Ectodermal cell (in vitro differentiated cells): ENCODE data around the gene FAF2.

Experiments used
- H3K27ac ChIP-seq: 2 replicates; pipeline ENCODE4 v1.7.0; 2013; ENCODE audit warnings: mild to moderate bottlenecking, low read depth, low read length; ENCODE audit not compliant: insufficient read depth, poor library complexity, severe bottlenecking
- H3K27me3 ChIP-seq: 2 replicates; pipeline ENCODE4 v1.7.0; 2013; ENCODE audit warnings: mild to moderate bottlenecking, low read length; ENCODE audit not compliant: insufficient read depth, control insufficient read depth, poor library complexity, severe bottlenecking
- H3K36me3 ChIP-seq: one replicate; pipeline ENCODE4 v1.7.0; 2013; ENCODE audit warnings: low read length; ENCODE audit not compliant: control insufficient read depth, insufficient read depth
- H3K4me1 ChIP-seq: one replicate; pipeline ENCODE4 v1.7.0; 2013; ENCODE audit warnings: low read length; ENCODE audit not compliant: control insufficient read depth, insufficient read depth
- H3K4me3 ChIP-seq: 2 replicates; pipeline ENCODE4 v1.7.0; 2013; ENCODE audit warnings: low read depth, low read length, control low read depth; ENCODE audit not compliant: insufficient read depth
- H3K9me3 ChIP-seq: 2 replicates; pipeline ENCODE4 v1.7.0; 2013; ENCODE audit warnings: mild to moderate bottlenecking, low read length, moderate library complexity; ENCODE audit not compliant: control insufficient read depth
- WGBS, 2 experiments: methylation state at CpG; one replicate each; pipeline ENCODE4 v1.1.7; 2013; ENCODE audit warnings: missing lambda C conversion rate in 2 of 2; 5-methylcytosine and 5-hydroxymethylcytosine counted together

Gene FAF2

DNA sequence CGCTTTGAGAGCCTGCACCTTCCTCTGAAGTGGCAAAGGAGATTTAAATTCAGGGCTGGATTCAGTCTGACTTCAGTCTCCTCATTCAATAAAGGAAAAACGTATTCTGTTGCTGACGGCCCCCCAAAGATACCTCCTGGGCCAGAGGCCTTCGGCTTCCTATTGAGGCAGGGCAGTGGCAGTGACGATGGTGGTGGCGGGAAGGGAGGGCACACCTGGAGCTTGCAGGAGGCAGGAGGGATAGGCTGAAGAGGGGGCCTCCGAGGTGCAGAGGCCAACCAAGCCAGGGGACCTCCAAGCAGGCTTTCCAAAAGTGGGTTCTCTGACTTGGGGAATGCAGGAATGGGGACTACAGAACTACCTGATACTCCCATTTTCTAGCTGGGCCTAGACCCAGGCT is 73.1 kb downstream of the FAF2 start:
- Histone ChIP-seq H3K4me1 (no peaks in the 10 kb centered on the region), H3K36me3 (no peaks in the 10 kb centered on the region), H3K27me3 (no peaks in the 10 kb centered on the region), H3K4me3 (no peak overlapping the region), H3K27ac (no peak overlapping the region), H3K9me3 (no peaks in the 10 kb centered on the region)
- WGBS, 2 experiments = 78 to 79% methylated on average over 7 of the region's 7 CpGs

DNA sequence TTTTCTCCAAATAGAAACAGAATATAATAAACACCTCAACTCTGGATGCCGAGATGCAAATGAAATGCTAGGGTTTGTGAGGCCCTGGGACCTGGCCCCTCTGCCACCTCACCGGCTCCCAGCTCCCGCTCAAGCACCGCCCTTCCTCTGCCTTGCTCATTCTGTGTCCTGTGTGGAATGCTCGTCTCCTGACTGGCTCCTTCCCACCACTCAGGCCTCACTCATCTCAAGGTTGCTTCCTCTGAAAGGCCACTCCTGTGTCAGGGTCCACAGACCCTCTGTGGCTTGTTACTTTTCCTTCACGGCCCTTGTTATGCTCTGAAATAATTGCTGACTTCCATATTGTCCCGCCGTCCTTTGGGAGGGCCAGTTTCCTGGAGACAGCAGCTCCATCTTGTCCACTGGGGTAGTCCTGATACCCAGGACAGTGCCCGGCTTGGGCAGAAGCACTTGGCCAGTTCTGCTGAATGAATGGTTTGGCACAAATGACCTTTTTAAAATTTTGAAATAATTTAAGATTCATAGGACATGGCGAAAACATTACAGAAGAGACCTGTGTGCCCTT is 73.6 kb downstream of the FAF2 start:
- H3K36me3 ChIP-seq = no peaks in the 10 kb centered on the region
- no peaks in the 10 kb centered on the region for H3K9me3 ChIP-seq
- H3K27ac ChIP-seq = no peak overlapping the region
- H3K27me3 ChIP-seq = no peaks in the 10 kb centered on the region
- 70 to 73% methylated on average over 10 of the region's 10 CpGs for WGBS, 2 experiments
- no peak overlapping the region for H3K4me3 ChIP-seq
- no peaks in the 10 kb centered on the region for H3K4me1 ChIP-seq

DNA sequence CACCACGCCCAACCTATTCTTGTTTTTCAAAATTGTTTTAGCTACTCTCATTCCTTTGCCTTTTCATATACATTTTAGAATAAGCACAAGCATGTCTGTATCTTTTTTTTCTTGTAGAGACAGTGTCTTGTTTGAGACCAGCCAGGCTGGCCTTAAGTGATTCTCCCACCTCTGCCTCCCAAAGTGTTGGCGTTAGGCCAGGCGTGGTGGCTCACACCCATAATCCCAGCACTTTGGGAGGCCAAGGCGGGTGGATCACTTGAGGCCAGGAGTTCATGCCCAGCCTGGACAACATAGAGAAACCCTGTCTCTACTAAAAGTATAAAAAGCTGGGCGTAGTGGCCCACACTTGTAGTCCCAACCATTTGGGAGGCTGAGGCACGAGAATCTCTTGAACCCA is 76.0 kb downstream of the FAF2 start:
- H3K4me3 ChIP-seq = no peak overlapping the region
- 96% methylated on average over 6 of the region's 6 CpGs for WGBS, 2 experiments
- H3K4me1 ChIP-seq = no peaks in the 10 kb centered on the region
- no peak overlapping the region for H3K27ac ChIP-seq
- H3K9me3 ChIP-seq = no peaks in the 10 kb centered on the region
- peaks cover 8% of the 10 kb centered on the region for H3K36me3 ChIP-seq
- no peaks in the 10 kb centered on the region for H3K27me3 ChIP-seq

DNA sequence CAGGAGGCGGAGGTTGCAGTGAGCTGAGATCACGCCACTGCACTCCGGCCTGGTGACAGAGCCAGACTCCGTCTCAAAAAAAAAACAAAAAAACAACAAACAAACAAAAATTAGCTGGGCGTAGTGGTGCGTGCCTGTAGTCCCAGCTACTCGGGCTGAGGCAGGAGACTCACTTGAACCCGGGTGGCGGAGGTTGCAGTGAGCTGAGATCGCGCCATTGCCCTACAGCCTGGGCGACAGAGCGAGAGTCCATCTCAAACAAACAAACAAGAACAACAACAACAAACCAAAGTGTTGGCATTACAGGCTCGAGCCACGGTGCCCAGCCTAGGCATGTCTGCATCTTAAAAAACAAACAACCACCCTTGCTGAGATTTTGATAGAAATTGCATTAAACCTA is 76.8 kb downstream of the FAF2 start:
- H3K27me3 ChIP-seq = no peaks in the 10 kb centered on the region
- H3K36me3 ChIP-seq = peaks cover 14% of the 10 kb centered on the region
- no peak overlapping the region for H3K4me3 ChIP-seq
- no peaks in the 10 kb centered on the region for H3K4me1 ChIP-seq
- H3K9me3 ChIP-seq = no peaks in the 10 kb centered on the region
- H3K27ac ChIP-seq = no peak overlapping the region
- 94 to 97% methylated on average over 15 of the region's 15 CpGs for WGBS, 2 experiments

- Histone ChIP-seq H3K36me3 (peaks cover 14% of the 10 kb centered on the region), H3K4me3 (no peak overlapping the region), H3K9me3 (no peaks in the 10 kb centered on the region), H3K27me3 (no peaks in the 10 kb centered on the region), H3K4me1 (no peaks in the 10 kb centered on the region), H3K27ac (no peak overlapping the region)
- 96 to 97% methylated on average over 9 of the region's 9 CpGs for WGBS, 2 experiments
Observed at GRCh38 chr5:176525677-176526076, 77.5 kb downstream of the FAF2 start.

GRCh38 chr5:176526462-176526861 is 78.3 kb downstream of the FAF2 start:
- Histone ChIP-seq H3K27ac (no peak overlapping the region), H3K9me3 (no peaks in the 10 kb centered on the region), H3K36me3 (peaks cover 20% of the 10 kb centered on the region), H3K27me3 (no peaks in the 10 kb centered on the region), H3K4me1 (no peaks in the 10 kb centered on the region), H3K4me3 (no peak overlapping the region)
- WGBS, 2 experiments = 93 to 97% methylated on average over 9 of the region's 9 CpGs

- peaks cover 23% of the 10 kb centered on the region for H3K36me3 ChIP-seq
- no peak overlapping the region for H3K4me3 ChIP-seq
- no peaks in the 10 kb centered on the region for H3K9me3 ChIP-seq
- H3K4me1 ChIP-seq = no peaks in the 10 kb centered on the region
- no peaks in the 10 kb centered on the region for H3K27me3 ChIP-seq
- WGBS, 2 experiments = 93 to 94% methylated on average over 34 of the region's 34 CpGs
- no peak overlapping the region for H3K27ac ChIP-seq
Observed at GRCh38 chr5:176527246-176528222, 79.3 kb downstream of the FAF2 start.

DNA sequence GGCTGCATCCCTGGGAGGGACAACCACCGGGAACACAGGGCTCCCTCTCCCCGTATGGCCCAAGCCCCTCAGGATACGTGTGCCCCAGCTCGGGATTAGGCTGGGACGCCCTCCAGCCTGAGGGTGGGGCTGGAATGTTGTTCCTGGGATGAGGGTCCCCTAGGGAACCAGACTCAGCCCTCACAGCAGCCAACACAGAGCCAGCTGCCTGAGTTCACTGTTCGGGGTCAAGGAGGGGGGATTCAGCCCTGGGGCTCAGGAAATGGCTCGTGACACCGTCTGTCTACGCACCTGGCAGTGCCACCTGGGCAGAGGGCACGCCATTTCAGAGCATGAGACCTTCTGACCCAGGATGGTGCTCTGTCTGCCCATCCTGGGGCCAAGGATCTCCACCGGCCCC is 80.1 kb downstream of the FAF2 start:
- 94 to 95% methylated on average over 11 of the region's 11 CpGs for WGBS, 2 experiments
- Histone ChIP-seq H3K4me1 (no peaks in the 10 kb centered on the region), H3K36me3 (peaks cover 30% of the 10 kb centered on the region), H3K27ac (no peak overlapping the region), H3K27me3 (no peaks in the 10 kb centered on the region), H3K4me3 (no peak overlapping the region), H3K9me3 (no peaks in the 10 kb centered on the region)

DNA sequence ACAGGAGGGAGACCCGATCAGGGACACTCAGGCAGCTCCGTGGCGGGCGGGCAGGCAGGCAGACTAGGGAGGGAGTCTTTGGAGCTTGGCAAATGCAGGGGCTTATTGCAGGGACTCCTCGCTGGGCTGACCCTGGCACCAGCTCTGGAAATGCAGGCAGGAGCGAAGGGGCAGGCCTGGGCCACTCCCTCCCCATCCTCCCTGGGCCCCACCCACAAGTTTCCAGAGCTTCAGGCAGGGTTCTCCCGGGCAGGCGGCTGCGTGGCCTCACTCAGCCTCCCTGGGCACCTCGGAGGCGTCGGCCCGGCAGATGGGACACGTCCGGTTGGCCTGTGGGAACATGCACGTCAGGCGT is 80.6 kb downstream of the FAF2 start:
- Histone ChIP-seq H3K9me3 (no peaks in the 10 kb centered on the region), H3K4me3 (no peak overlapping the region), H3K36me3 (peaks cover 30% of the 10 kb centered on the region), H3K4me1 (peaks cover 3% of the 10 kb centered on the region), H3K27me3 (no peaks in the 10 kb centered on the region), H3K27ac (no peak overlapping the region)
- 96% methylated on average over 17 of the region's 17 CpGs for WGBS, 2 experiments

GRCh38 chr5:176529116-176529740 is 81.0 kb downstream of the FAF2 start:
- H3K27me3 ChIP-seq = no peaks in the 10 kb centered on the region
- H3K4me3 ChIP-seq = no peak overlapping the region
- no peaks in the 10 kb centered on the region for H3K9me3 ChIP-seq
- WGBS, 2 experiments = 96 to 97% methylated on average over 26 of the region's 26 CpGs
- H3K27ac ChIP-seq = no peak overlapping the region
- peaks cover 30% of the 10 kb centered on the region for H3K36me3 ChIP-seq
- H3K4me1 ChIP-seq = peaks cover 8% of the 10 kb centered on the region
